MG63 (cell line): ENCODE data around the gene C1orf56. TPM values are rescaled to one million over a fixed set of nuclear protein-coding genes. Genes with fewer than 3 reads are reported as not detected.
A peak's percentile ranks its signal among the peaks of the same experiment; 100 is the strongest.

ENCODE experiments used
- DNase-seq: peaks from one replicate; pipeline ENCODE4 v3.0.0-alpha.2; 2020
- H3K27me3 ChIP-seq: fragments of 250-450 bp; sonication (Bioruptor Pico); 2 replicates; pipeline ENCODE4 v1.5.1; 2020; ENCODE audit warnings: mild to moderate bottlenecking, moderate library complexity
- H3K36me3 ChIP-seq: fragments of 250-450 bp; sonication (Bioruptor Pico); 2 replicates; pipeline ENCODE4 v1.5.1; 2020; ENCODE audit warnings: mild to moderate bottlenecking, moderate library complexity
- H3K4me3 ChIP-seq: fragments of 250-450 bp; sonication (Bioruptor Pico); 2 replicates; pipeline ENCODE4 v1.5.1; 2020; ENCODE audit warnings: mild to moderate bottlenecking, moderate library complexity
- H3K9me3 ChIP-seq: fragments of 250-450 bp; sonication (Bioruptor Pico); 2 replicates; pipeline ENCODE4 v1.5.1; 2020; ENCODE audit warnings: mild to moderate bottlenecking, moderate library complexity
- total RNA-seq: library from RNA; depleted of rRNA; stranded (reverse); fragments of >200 nt; shearing (Covaris generic); gene quantifications from 2 replicates; pipeline ENCODE4 v1.2.3, GENCODE V29; 2014; ENCODE audit warnings: low replicate concordance; rRNA removed

The C1orf56 gene, protein sequence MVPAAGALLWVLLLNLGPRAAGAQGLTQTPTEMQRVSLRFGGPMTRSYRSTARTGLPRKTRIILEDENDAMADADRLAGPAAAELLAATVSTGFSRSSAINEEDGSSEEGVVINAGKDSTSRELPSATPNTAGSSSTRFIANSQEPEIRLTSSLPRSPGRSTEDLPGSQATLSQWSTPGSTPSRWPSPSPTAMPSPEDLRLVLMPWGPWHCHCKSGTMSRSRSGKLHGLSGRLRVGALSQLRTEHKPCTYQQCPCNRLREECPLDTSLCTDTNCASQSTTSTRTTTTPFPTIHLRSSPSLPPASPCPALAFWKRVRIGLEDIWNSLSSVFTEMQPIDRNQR
- total RNA-seq, result 1.1 TPM in 1 of 2 replicates, not detected in the other

GRCh38 chr1:151047591-151047924 lies at the start of gene C1orf56:
TSS of gene C1orf56 (plus strand) at chr1:151047751. CDS start at chr1:151047848, 97 bp downstream.
- DNase-seq, result peak; percentile 77
- Histone ChIP-seq H3K9me3 (no peaks in the 10 kb centered on the region), H3K4me3 (peak within 1 kb of the TSS; percentile 71), H3K27me3 (no peaks in the 10 kb centered on the region), H3K36me3 (peaks cover 21% of the 10 kb centered on the region)

GRCh38 chr1:150997949-150998348 lies 49.6 kb upstream of the C1orf56 start:
- Histone ChIP-seq H3K36me3 (no peaks in the 10 kb centered on the region), H3K9me3 (no peaks in the 10 kb centered on the region), H3K27me3 (no peaks in the 10 kb centered on the region), H3K4me3 (no peak overlapping the region)
- DNase-seq, result no peak

- no peak overlapping the region for H3K4me3 ChIP-seq
- no peaks in the 10 kb centered on the region for H3K36me3 ChIP-seq
- H3K9me3 ChIP-seq, result no peaks in the 10 kb centered on the region
- no peak for DNase-seq
- no peaks in the 10 kb centered on the region for H3K27me3 ChIP-seq
These were observed 48.4 kb upstream of the C1orf56 start for GRCh38 chr1:150999051-150999674.

DNA sequence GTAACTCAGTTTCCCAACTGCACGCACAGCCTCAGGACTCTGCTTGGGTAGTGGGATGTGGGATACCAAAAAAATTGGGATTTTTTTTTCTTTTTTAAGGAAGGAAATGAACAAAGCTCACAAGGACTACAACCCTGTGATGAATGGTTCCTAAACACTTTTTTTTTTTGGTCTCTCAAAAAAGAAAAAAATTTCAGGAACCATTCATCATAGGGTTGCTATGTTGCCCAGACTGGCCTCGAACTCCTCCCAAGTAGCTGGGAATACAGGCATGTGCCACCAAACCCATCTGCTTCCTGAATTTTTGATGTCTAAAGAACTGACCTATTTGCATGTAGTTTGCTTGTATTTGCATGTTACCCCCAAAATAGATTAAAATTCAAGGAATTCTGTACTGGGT lies 47.6 kb upstream of the C1orf56 start:
- H3K9me3 ChIP-seq, result no peaks in the 10 kb centered on the region
- H3K4me3 ChIP-seq, result no peak overlapping the region
- DNase-seq, result no peak
- no peaks in the 10 kb centered on the region for H3K27me3 ChIP-seq
- H3K36me3 ChIP-seq, result no peaks in the 10 kb centered on the region

GRCh38 chr1:151000408-151000807 lies 47.1 kb upstream of the C1orf56 start:
- H3K4me3 ChIP-seq, result no peak overlapping the region
- DNase-seq, result no peak
- no peaks in the 10 kb centered on the region for H3K9me3 ChIP-seq
- no peaks in the 10 kb centered on the region for H3K27me3 ChIP-seq
- no peaks in the 10 kb centered on the region for H3K36me3 ChIP-seq

GRCh38 chr1:151001602-151002001 lies 45.9 kb upstream of the C1orf56 start:
- no peaks in the 10 kb centered on the region for H3K36me3 ChIP-seq
- no peak for DNase-seq
- no peaks in the 10 kb centered on the region for H3K27me3 ChIP-seq
- no peak overlapping the region for H3K4me3 ChIP-seq
- H3K9me3 ChIP-seq, result no peaks in the 10 kb centered on the region

- Histone ChIP-seq H3K9me3 (no peaks in the 10 kb centered on the region), H3K4me3 (no peak overlapping the region), H3K36me3 (no peaks in the 10 kb centered on the region), H3K27me3 (no peaks in the 10 kb centered on the region)
- no peak for DNase-seq
These were observed 45.5 kb upstream of the C1orf56 start for GRCh38 chr1:151002051-151002450.

DNA sequence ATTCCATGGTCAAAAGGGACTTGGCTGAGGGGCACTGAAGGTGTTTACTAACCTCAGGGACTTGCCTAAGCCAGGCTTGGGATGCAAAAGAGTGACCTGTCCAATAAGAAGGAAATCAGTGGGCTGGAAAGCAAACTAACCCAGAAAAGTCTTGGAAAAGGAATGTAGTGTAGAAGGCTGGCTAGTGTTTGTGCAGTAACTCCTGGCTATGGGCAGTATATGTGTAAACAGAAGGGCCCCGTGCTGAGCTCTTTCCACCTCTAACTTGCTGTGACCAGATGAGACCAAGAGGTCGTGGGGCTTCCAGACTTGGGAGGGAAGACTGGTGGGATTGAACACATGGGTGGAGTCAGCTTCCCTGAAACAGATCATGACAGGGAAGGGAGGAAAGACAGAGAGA lies 44.9 kb upstream of the C1orf56 start:
- H3K27me3 ChIP-seq, result no peaks in the 10 kb centered on the region
- no peak overlapping the region for H3K4me3 ChIP-seq
- no peak for DNase-seq
- H3K36me3 ChIP-seq, result no peaks in the 10 kb centered on the region
- no peaks in the 10 kb centered on the region for H3K9me3 ChIP-seq

- DNase-seq, result no peak
- Histone ChIP-seq H3K9me3 (no peaks in the 10 kb centered on the region), H3K4me3 (no peak overlapping the region), H3K36me3 (no peaks in the 10 kb centered on the region), H3K27me3 (no peaks in the 10 kb centered on the region)
These were observed 44.4 kb upstream of the C1orf56 start for GRCh38 chr1:151003180-151003579.

GRCh38 chr1:151005729-151006319 lies 41.7 kb upstream of the C1orf56 start:
- no peak for DNase-seq
- Histone ChIP-seq H3K27me3 (no peaks in the 10 kb centered on the region), H3K36me3 (peaks cover 3% of the 10 kb centered on the region; the same call in 1 of the 2 replicates), H3K9me3 (no peaks in the 10 kb centered on the region), H3K4me3 (peak overlapping the region; percentile 44)

- Histone ChIP-seq H3K27me3 (no peaks in the 10 kb centered on the region), H3K9me3 (no peaks in the 10 kb centered on the region), H3K4me3 (peak within 1 kb of the TSS; percentile 85), H3K36me3 (peaks cover 3% of the 10 kb centered on the region; the same call in 1 of the 2 replicates)
- DNase-seq, result peak; percentile 81
These were observed 41.1 kb upstream of the C1orf56 start, which contains the start of gene MINDY1 for GRCh38 chr1:151006327-151007052. TSS of gene MINDY1 (minus strand) at chr1:151006902. CDS start at chr1:151002617, 4,285 bp downstream.

DNA sequence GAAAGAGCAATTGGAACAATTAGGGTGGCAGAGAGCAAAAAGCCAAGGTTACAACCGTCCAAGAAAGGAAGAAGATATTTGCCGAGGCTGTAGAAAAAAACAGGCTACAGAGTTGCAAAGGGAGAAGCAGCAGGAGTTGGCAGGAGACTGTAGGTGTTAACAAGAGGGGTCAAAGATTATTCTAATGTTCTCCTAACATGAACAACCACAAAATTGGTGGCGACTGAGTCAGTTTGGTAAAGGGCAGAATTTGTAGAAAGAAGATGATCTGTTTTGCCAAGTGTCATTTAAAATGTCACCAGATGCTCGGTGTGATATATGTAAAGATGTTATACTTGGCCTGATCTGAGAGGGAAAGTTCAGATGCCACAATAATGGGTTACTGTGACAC lies 39.7 kb upstream of the C1orf56 start:
- peak overlapping the region; percentile 85 for H3K4me3 ChIP-seq
- H3K9me3 ChIP-seq, result no peaks in the 10 kb centered on the region
- H3K36me3 ChIP-seq, result peaks cover 3% of the 10 kb centered on the region; the same call in 1 of the 2 replicates
- no peak for DNase-seq
- H3K27me3 ChIP-seq, result no peaks in the 10 kb centered on the region

DNA sequence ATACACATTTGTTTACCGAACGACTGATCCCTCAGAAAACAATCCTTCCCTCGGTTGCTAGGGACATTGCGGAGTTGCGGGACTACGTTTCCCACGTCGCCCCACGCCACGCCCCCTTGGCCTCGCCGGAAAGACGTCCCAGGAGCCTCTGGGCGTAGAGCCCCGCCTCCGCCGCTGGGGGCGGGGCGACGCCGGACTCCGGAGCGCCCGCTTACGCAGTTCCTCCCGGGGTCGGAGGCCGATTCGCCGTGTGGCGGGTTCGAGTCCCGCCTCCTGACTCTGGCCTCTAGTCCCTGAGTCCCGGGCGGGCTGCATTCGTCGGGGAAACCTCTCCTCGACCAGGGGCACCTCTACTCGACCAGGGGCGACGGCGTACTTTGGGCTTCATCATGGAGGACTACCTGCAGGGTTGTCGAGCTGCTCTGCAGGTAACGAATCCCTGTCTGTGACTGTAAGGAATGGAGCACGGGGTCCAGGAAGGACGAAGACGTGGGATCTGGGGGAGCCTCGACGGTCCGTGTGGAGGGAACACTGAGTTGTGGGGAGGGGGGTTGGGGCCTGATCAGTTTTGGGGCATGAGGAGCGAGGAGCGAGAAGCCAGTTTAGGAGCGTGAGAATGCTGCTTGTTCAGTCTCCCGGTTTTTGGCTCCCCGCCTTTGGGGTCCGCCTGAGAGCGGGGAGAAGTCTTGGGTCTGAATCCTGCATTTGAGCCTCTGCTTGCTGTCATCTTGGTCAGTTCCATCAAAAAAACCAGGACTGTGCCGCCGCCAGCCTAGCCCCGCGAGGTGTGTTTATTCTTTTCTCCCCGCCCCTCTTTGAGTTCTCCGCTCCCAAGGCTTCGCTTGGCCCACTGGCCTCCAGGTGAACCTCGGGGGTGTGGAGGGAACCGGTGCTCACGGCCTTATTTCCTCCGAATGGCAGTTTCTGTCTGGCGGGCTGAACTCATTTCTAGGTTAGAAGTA lies 39.0 kb upstream of the C1orf56 start, which contains the start of gene PRUNE1:
TSS of gene PRUNE1 (plus strand) at position 206 of the 962 bp plus-strand sequence. CDS start at position 390, 184 bp downstream.
- Histone ChIP-seq H3K36me3 (peaks cover 8% of the 10 kb centered on the region), H3K4me3 (peak within 1 kb of the TSS; percentile 85), H3K27me3 (no peaks in the 10 kb centered on the region), H3K9me3 (no peaks in the 10 kb centered on the region)
- DNase-seq, result peak; percentile 98

DNA sequence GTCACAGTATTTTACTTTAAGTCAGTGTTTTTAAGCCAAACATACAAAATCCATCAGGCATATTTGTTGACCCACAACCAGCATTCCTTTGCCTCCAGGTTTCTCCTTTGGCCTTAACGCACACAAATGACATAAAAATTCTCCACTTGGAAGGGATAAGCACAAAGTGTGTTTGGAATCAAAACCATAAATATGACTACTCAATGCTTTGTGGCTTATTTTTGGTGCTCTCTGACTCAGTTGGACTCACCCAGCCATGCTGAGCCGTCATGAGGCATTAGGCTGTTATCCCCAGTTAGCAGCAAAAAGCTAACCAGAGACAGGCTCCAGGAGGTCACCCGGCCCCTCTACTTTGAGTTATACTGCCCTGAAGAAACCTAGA lies 38.4 kb upstream of the C1orf56 start:
- no peaks in the 10 kb centered on the region for H3K9me3 ChIP-seq
- peaks cover 8% of the 10 kb centered on the region for H3K36me3 ChIP-seq
- H3K27me3 ChIP-seq, result no peaks in the 10 kb centered on the region
- no peak for DNase-seq
- peak overlapping the region; percentile 85 for H3K4me3 ChIP-seq

DNA sequence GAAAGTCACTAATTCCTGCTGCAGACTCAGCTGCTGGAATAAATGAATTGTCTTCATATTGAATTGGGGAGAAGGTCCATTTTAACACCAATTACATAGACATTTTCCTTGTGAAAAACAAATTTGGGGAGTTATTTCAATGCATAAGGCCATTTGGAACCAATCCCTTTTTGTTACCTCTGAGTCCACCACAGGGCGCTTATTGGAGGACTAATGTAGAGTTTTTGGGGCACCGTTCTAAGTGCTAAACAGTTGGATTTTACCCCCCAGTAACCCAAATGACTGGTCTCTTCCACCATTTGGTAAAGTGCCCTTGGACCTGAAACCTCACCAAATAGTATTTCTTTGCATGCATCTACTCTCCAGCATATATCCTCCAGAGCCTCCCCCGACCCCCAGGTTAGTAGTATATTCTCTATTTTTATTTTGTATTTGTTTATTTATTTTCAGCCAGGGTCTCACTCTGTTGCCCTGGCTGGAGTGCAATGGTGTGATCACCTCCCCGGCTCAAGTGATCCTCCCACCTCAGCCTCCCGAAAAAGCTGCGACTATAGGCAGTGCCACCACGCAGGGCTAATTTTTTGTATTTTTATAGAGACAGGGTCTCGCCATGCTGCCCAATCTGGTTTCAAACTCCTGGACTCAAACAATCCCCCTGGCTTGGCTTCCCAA lies 37.7 kb upstream of the C1orf56 start:
- peaks cover 8% of the 10 kb centered on the region for H3K36me3 ChIP-seq
- H3K27me3 ChIP-seq, result no peaks in the 10 kb centered on the region
- no peak for DNase-seq
- H3K9me3 ChIP-seq, result no peaks in the 10 kb centered on the region
- peak overlapping the region; percentile 85 for H3K4me3 ChIP-seq
